ENCODE results near the gene BROX.

GRCh38 chr1:222777977-222778376 is 65.6 kb downstream of the BROX start:
- TF ChIP-seq CTCF (IDR thresholded peaks at IDR 0.05) (no peak), EP300 (IDR thresholded peaks at IDR 0.05; ENCODE audit: borderline replicate concordance in 1 of 2, low read depth in 1 of 2, low read length in 1 of 2) (no peak), RXRA (IDR thresholded peaks at IDR 0.05; ENCODE audit: borderline replicate concordance, low read depth) (no peak), TCF12 (IDR thresholded peaks at IDR 0.05) (no peak), POLR2AphosphoS5 (IDR thresholded peaks at IDR 0.05; ENCODE audit: low read depth, low read length) (no peak), YY1 (IDR thresholded peaks at IDR 0.05; ENCODE audit: low read depth) (no peak), ELF1 (IDR thresholded peaks at IDR 0.05) (no peak)
- TF ChIP-seq, protein P1, sequence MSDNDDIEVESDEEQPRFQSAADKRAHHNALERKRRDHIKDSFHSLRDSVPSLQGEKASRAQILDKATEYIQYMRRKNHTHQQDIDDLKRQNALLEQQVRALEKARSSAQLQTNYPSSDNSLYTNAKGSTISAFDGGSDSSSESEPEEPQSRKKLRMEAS (IDR thresholded peaks at IDR 0.05; ENCODE audit: low read depth) = no peak

Data from SK-N-SH (cell line).